Stimulated activated CD8-positive, alpha-beta memory T cell treated with anti-CD3 and anti-CD28 coated beads, Interleukin-2, amount 100 ng/mL, for 1 hour (primary cell): ENCODE measurements around the gene MMP1.

Source experiments
- DNase-seq, 2 donors: peaks; one replicate each; pipeline ENCODE4 v3.0.0-alpha.2; 2020; ENCODE audit warnings: low read depth in 2 of 2

The MMP1 gene

GRCh38 chr11:102798012-102798746 lies at the start of gene MMP1:
Gene MMP1 (minus strand): TSS chr11:102798160. CDS start chr11:102798092, 68 bp downstream.
- no peak for DNase-seq

- DNase-seq, result no peak
Measured at GRCh38 chr11:102846292-102846691, 48.3 kb upstream of the MMP1 start.

GRCh38 chr11:102843489-102843888 lies 45.5 kb upstream of the MMP1 start, which contains the start of gene MMP3:
Gene MMP3 (minus strand): TSS chr11:102843609. CDS start chr11:102843546, 63 bp downstream.
- no peak for DNase-seq

GRCh38 chr11:102842930-102843329 lies 45.0 kb upstream of the MMP1 start:
- no peak for DNase-seq

- no peak for DNase-seq
Measured at GRCh38 chr11:102840018-102840417, 42.1 kb upstream of the MMP1 start.

GRCh38 chr11:102837646-102838045 lies 39.7 kb upstream of the MMP1 start:
- no peak for DNase-seq

GRCh38 chr11:102837156-102837555 lies 39.2 kb upstream of the MMP1 start:
- DNase-seq, result no peak

- no peak for DNase-seq
Measured at GRCh38 chr11:102836290-102836875, 38.4 kb upstream of the MMP1 start.

GRCh38 chr11:102833731-102834130 lies 35.8 kb upstream of the MMP1 start:
- DNase-seq, result no peak

GRCh38 chr11:102832612-102833011 lies 34.7 kb upstream of the MMP1 start:
- DNase-seq, result no peak

GRCh38 chr11:102831489-102832440 lies 33.8 kb upstream of the MMP1 start:
- no peak for DNase-seq

- no peak for DNase-seq
Measured at GRCh38 chr11:102831128-102831488, 33.1 kb upstream of the MMP1 start.

GRCh38 chr11:102830001-102830727 lies 32.2 kb upstream of the MMP1 start:
- DNase-seq, result no peak

- no peak for DNase-seq
Measured at GRCh38 chr11:102829316-102830000, 31.5 kb upstream of the MMP1 start.

- no peak for DNase-seq
Measured at GRCh38 chr11:102824556-102824955, 26.6 kb upstream of the MMP1 start.

- no peak for DNase-seq
Measured at GRCh38 chr11:102819491-102819890, 21.5 kb upstream of the MMP1 start.

- DNase-seq, result no peak
Measured at GRCh38 chr11:102813484-102813883, 15.5 kb upstream of the MMP1 start.

GRCh38 chr11:102812188-102812587 lies 14.2 kb upstream of the MMP1 start:
- no peak for DNase-seq

GRCh38 chr11:102810950-102811660 lies 13.1 kb upstream of the MMP1 start:
- DNase-seq, result no peak

GRCh38 chr11:102809971-102810370 lies 12.0 kb upstream of the MMP1 start:
- no peak for DNase-seq
